GM23338 (cell line): Measurements from ENCODE around the gene DGAT2. TPM values are rescaled to one million over a fixed set of nuclear protein-coding genes. Genes with fewer than 3 reads are reported as not detected.

ENCODE experiments used
- ATAC-seq: fragments of 200-7000 bp; cut with Tn5 transposase; 3 replicates; pipeline ENCODE4 v1.9.1; 2020
- DNase-seq: peaks from one replicate; pipeline ENCODE4 v3.0.0-alpha.2; 2015; ENCODE audit warnings: low spot score
- H2AFZ ChIP-seq: fragments of 200-600 bp; sonication (generic); 2 replicates; pipeline ENCODE4 v1.8.0; 2016; ENCODE audit warnings: antibody characterized with exemption, mild to moderate bottlenecking, moderate library complexity
- H3F3A ChIP-seq: fragments of 200-600 bp; sonication (generic); replicated peaks from 2 replicates; pipeline ENCODE4 v1.8.0; 2017; ENCODE audit warnings: antibody characterized with exemption, mixed run types, low read depth
- H3K27ac ChIP-seq: fragments of 200-600 bp; sonication (generic); 2 replicates; pipeline ENCODE4 v1.6.1; 2016; ENCODE audit warnings: low read depth
- H3K27me3 ChIP-seq: fragments of 200-600 bp; sonication (generic); 2 replicates; pipeline ENCODE4 v1.8.0; 2016; ENCODE audit warnings: mild to moderate bottlenecking, mixed run types, moderate library complexity; ENCODE audit not compliant: insufficient read depth
- H3K36me3 ChIP-seq: fragments of 200-600 bp; sonication (generic); 2 replicates; pipeline ENCODE4 v1.8.0; 2016; ENCODE audit warnings: mild to moderate bottlenecking; ENCODE audit not compliant: insufficient read depth
- H3K4me1 ChIP-seq: fragments of 200-600 bp; sonication (generic); 2 replicates; pipeline ENCODE4 v1.8.0; 2016; ENCODE audit warnings: mild to moderate bottlenecking, moderate library complexity; ENCODE audit not compliant: insufficient read depth
- H3K4me2 ChIP-seq: fragments of 200-600 bp; sonication (generic); 2 replicates; pipeline ENCODE4 v1.7.1; 2017; ENCODE audit warnings: mixed run types
- H3K4me3 ChIP-seq: fragments of 200-600 bp; sonication (generic); 2 replicates; pipeline ENCODE4 v1.6.1; 2016; ENCODE audit warnings: mixed run types
- H3K79me2 ChIP-seq: fragments of 200-600 bp; sonication (generic); replicated peaks from 2 replicates; pipeline ENCODE4 v1.8.0; 2017; ENCODE audit warnings: mild to moderate bottlenecking; ENCODE audit not compliant: insufficient read depth
- H3K9me2 ChIP-seq: fragments of 200-600 bp; sonication (generic); 2 replicates; pipeline ENCODE4 v1.8.0; 2017; ENCODE audit not compliant: insufficient read depth
- H4K20me1 ChIP-seq: fragments of 200-600 bp; sonication (generic); replicated peaks from 2 replicates; pipeline ENCODE4 v1.8.0; 2017; ENCODE audit warnings: mild to moderate bottlenecking; ENCODE audit not compliant: insufficient read depth
- H3K27ac Mint-ChIP-seq: 2 replicates; pipeline ENCODE4 v1.8.0; 2020; ENCODE audit warnings: inconsistent platforms, mild to moderate bottlenecking, moderate library complexity, mixed read lengths
- H3K27me3 Mint-ChIP-seq: 3 replicates; pipeline ENCODE4 v1.8.0; 2022; ENCODE audit warnings: low read depth, mild to moderate bottlenecking, moderate library complexity, mixed read lengths, inconsistent platforms; ENCODE audit not compliant: insufficient read depth, poor library complexity
- H3K36me3 Mint-ChIP-seq: 3 replicates; pipeline ENCODE4 v1.8.0; 2021; ENCODE audit warnings: low read depth, mild to moderate bottlenecking, inconsistent platforms, moderate library complexity, mixed read lengths
- H3K4me1 Mint-ChIP-seq: 3 replicates; pipeline ENCODE4 v1.8.0; 2020; ENCODE audit warnings: mild to moderate bottlenecking, inconsistent platforms, mixed read lengths
- H3K4me3 Mint-ChIP-seq: 3 replicates; pipeline ENCODE4 v1.8.0; 2021; ENCODE audit warnings: moderate library complexity, mild to moderate bottlenecking, inconsistent platforms, mixed read lengths
- H3K9me3 Mint-ChIP-seq: 3 replicates; pipeline ENCODE4 v1.8.0; 2020; ENCODE audit warnings: moderate library complexity, mild to moderate bottlenecking, inconsistent platforms, mixed read lengths
- CREB1 ChIP-seq: fragments of 250-450 bp; sonication (Bioruptor Pico); IDR thresholded peaks from 2 replicates; pipeline ENCODE4 v1.5.0; 2020; ENCODE audit warnings: low read depth, mild to moderate bottlenecking, moderate library complexity
- EZH2 ChIP-seq: fragments of 200-600 bp; sonication (generic); IDR thresholded peaks from one replicate; pipeline ENCODE4 v1.8.0; 2017; ENCODE audit warnings: antibody characterized with exemption, mild to moderate bottlenecking, low read depth; ENCODE audit not compliant: unreplicated experiment
- EZH2phosphoT487 ChIP-seq: fragments of 200-600 bp; sonication (generic); IDR thresholded peaks from one replicate; pipeline ENCODE4 v1.8.1; 2018; ENCODE audit warnings: antibody characterized with exemption; ENCODE audit not compliant: unreplicated experiment
- JUNB ChIP-seq: IDR thresholded peaks from one replicate; pipeline ENCODE4 v1.6.1; 2016; ENCODE audit warnings: antibody characterized with exemption; ENCODE audit not compliant: unreplicated experiment
- NANOG ChIP-seq: IDR thresholded peaks from 2 replicates; pipeline ENCODE4 v1.6.1; 2016; ENCODE audit warnings: antibody characterized with exemption, borderline replicate concordance
- POLR2AphosphoS5 ChIP-seq: IDR thresholded peaks from 2 replicates; pipeline ENCODE4 v1.6.1; 2016; ENCODE audit warnings: antibody characterized with exemption, low read depth
- STAT1 ChIP-seq: IDR thresholded peaks from one replicate; pipeline ENCODE4 v1.6.1; 2016; ENCODE audit warnings: antibody characterized with exemption; ENCODE audit not compliant: unreplicated experiment
- ZNF114 ChIP-seq: fragments of 250-450 bp; sonication (Bioruptor Pico); IDR thresholded peaks from 2 replicates; pipeline ENCODE4 v1.5.0; 2020; ENCODE audit warnings: mild to moderate bottlenecking, moderate library complexity
- ZNF331 ChIP-seq: fragments of 250-450 bp; sonication (Bioruptor Pico); IDR thresholded peaks from 2 replicates; pipeline ENCODE4 v1.5.0; 2020; ENCODE audit warnings: low read depth, mild to moderate bottlenecking, moderate library complexity
- polyA plus RNA-seq: library from polyadenylated mRNA; unstranded; fragments of >200 nt; fragmentation: Nextera tagmentation; extraction: Ambion mirVana; gene quantifications from 2 replicates; pipeline ENCODE4 v1.2.1, GENCODE V29; 2016
- total RNA-seq: library from RNA; depleted of rRNA; stranded (reverse); fragments of >200 nt; shearing (Covaris generic); gene quantifications from 2 replicates; pipeline ENCODE4 v1.2.3, GENCODE V29; 2014
- TF ChIP-seq, protein P1 (sequence below): fragments of 250-450 bp; sonication (Bioruptor Pico); IDR thresholded peaks from 2 replicates; pipeline ENCODE4 v1.5.0; 2020; ENCODE audit warnings: mild to moderate bottlenecking, moderate library complexity
- TF ChIP-seq, protein P2 (sequence below): IDR thresholded peaks from 2 replicates; pipeline ENCODE4 v1.6.1; 2016; ENCODE audit warnings: antibody characterized with exemption

DGAT2 gene
- total and polyA plus RNA-seq, 2 experiments from 2014 or later, result 1.9 to 2.6 TPM

DNA sequence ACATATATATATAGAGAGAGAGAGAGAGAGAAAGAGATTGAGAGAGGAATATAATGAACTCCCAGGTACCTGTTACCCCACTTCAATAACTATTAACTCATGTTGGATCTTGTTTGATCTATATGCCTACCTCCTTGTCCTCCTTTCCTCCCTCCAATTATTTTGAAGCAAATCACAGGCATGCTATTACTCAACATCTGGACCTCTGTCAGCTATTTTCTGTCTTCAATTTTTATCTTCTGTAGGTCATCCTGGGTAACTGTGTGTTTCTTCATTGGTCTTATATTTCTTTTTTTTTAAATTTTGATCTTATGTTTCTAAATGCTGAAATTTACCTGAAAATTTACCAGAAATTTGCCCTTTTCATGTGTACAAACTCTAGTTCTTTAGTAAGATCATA, 71.3 kb downstream of the DGAT2 start:
- Mint-ChIP-seq H3K4me3 (no peak overlapping the region), H3K9me3 (no peaks in the 10 kb centered on the region), H3K27ac (no peak overlapping the region), H3K36me3 (no peaks in the 10 kb centered on the region), H3K27me3 (no peaks in the 10 kb centered on the region), H3K4me1 (peaks cover 11% of the 10 kb centered on the region; the same call in 2 of the 3 replicates)
- Histone ChIP-seq H4K20me1 (peaks cover 9% of the 10 kb centered on the region; the same call in 1 of the 2 replicates), H3K27ac (no peak overlapping the region), H3K27me3 (no peaks in the 10 kb centered on the region), H3K4me1 (peaks cover 10% of the 10 kb centered on the region; the same call in 1 of the 2 replicates), H3K79me2 (peaks cover 22% of the 10 kb centered on the region), H3K36me3 (no peaks in the 10 kb centered on the region), H3K4me3 (no peak overlapping the region), H2AFZ (no peak overlapping the region), H3F3A (no peaks in the 10 kb centered on the region), H3K4me2 (no peak overlapping the region), H3K9me2 (no peaks in the 10 kb centered on the region)
- TF ChIP-seq JUNB (no peak), POLR2AphosphoS5 (no peak), ZNF331 (no peak), ZNF114 (CRISPR knock-in tag) (no peak), EZH2 (no peak), NANOG (no peak), EZH2phosphoT487 (no peak), STAT1 (no peak), CREB1 (CRISPR knock-in tag) (no peak)
- TF ChIP-seq, protein P1, sequence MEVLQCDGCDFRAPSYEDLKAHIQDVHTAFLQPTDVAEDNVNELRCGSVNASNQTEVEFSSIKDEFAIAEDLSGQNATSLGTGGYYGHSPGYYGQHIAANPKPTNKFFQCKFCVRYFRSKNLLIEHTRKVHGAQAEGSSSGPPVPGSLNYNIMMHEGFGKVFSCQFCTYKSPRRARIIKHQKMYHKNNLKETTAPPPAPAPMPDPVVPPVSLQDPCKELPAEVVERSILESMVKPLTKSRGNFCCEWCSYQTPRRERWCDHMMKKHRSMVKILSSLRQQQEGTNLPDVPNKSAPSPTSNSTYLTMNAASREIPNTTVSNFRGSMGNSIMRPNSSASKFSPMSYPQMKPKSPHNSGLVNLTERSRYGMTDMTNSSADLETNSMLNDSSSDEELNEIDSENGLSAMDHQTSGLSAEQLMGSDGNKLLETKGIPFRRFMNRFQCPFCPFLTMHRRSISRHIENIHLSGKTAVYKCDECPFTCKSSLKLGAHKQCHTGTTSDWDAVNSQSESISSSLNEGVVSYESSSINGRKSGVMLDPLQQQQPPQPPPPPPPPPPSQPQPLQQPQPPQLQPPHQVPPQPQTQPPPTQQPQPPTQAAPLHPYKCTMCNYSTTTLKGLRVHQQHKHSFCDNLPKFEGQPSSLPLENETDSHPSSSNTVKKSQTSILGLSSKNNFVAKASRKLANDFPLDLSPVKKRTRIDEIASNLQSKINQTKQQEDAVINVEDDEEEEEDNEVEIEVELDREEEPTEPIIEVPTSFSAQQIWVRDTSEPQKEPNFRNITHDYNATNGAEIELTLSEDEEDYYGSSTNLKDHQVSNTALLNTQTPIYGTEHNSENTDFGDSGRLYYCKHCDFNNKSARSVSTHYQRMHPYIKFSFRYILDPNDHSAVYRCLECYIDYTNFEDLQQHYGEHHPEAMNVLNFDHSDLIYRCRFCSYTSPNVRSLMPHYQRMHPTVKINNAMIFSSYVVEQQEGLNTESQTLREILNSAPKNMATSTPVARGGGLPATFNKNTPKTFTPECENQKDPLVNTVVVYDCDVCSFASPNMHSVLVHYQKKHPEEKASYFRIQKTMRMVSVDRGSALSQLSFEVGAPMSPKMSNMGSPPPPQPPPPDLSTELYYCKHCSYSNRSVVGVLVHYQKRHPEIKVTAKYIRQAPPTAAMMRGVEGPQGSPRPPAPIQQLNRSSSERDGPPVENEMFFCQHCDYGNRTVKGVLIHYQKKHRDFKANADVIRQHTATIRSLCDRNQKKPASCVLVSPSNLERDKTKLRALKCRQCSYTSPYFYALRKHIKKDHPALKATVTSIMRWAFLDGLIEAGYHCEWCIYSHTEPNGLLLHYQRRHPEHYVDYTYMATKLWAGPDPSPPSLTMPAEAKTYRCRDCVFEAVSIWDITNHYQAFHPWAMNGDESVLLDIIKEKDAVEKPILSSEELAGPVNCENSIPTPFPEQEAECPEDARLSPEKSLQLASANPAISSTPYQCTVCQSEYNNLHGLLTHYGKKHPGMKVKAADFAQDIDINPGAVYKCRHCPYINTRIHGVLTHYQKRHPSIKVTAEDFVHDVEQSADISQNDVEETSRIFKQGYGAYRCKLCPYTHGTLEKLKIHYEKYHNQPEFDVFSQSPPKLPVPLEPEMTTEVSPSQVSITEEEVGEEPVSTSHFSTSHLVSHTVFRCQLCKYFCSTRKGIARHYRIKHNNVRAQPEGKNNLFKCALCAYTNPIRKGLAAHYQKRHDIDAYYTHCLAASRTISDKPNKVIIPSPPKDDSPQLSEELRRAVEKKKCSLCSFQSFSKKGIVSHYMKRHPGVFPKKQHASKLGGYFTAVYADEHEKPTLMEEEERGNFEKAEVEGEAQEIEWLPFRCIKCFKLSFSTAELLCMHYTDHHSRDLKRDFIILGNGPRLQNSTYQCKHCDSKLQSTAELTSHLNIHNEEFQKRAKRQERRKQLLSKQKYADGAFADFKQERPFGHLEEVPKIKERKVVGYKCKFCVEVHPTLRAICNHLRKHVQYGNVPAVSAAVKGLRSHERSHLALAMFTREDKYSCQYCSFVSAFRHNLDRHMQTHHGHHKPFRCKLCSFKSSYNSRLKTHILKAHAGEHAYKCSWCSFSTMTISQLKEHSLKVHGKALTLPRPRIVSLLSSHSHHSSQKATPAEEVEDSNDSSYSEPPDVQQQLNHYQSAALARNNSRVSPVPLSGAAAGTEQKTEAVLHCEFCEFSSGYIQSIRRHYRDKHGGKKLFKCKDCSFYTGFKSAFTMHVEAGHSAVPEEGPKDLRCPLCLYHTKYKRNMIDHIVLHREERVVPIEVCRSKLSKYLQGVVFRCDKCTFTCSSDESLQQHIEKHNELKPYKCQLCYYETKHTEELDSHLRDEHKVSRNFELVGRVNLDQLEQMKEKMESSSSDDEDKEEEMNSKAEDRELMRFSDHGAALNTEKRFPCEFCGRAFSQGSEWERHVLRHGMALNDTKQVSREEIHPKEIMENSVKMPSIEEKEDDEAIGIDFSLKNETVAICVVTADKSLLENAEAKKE (CRISPR knock-in tag), result no peak
- TF ChIP-seq, protein P2, sequence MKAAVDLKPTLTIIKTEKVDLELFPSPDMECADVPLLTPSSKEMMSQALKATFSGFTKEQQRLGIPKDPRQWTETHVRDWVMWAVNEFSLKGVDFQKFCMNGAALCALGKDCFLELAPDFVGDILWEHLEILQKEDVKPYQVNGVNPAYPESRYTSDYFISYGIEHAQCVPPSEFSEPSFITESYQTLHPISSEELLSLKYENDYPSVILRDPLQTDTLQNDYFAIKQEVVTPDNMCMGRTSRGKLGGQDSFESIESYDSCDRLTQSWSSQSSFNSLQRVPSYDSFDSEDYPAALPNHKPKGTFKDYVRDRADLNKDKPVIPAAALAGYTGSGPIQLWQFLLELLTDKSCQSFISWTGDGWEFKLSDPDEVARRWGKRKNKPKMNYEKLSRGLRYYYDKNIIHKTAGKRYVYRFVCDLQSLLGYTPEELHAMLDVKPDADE, result no peak
- DNase-seq (no peak), ATAC-seq (no peak)
